GM21515 (cell line): Measurements from ENCODE around the gene DSTN.
A peak's percentile ranks its signal among the peaks of the same experiment; 100 is the strongest.

Source experiments
- ATAC-seq: cut with Tn5 transposase; IDR thresholded peaks from one replicate; pipeline ENCODE4 v1.9.1; 2021; ENCODE audit not compliant: unreplicated experiment

The DSTN gene

DNA sequence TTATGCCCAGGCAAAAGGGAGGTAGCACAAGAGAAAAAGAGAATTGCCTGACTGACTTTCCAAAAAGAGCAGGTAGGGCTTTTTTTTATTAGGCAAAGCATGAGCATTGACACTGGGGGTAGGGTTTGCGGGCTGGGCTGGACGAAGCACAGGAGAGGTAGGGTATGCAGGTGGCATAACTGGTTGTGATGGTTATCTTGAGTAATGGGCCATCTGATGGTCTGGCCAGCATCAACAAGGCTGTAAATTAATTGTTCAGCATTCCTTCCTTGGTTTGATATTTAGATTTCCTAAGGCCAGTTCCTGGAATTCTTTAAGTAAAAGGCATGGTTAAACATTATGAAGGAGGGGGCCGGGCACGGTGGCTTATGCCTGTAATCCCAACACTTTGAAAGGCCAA, 24.7 kb upstream of the DSTN start:
- no peak for ATAC-seq

DNA sequence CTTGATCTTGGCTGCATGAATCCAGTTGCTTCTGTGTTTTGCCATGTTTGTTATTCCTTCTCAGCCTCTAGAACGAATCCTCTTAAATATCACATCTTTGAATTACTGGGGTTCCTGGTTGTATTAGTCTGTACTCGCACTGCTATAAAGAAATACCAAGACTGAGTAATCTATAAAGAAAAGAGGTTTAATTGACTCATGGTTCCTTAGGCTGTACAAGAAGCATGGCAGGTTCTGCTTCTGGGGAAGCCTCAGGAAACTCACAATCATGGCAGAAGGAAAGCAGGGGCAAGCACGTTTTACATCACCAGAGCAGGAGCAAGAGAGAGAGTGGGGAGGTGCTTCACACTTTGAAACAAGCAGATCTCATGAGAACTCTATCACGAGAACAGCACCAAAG, 20.7 kb upstream of the DSTN start:
- ATAC-seq = no peak

DNA sequence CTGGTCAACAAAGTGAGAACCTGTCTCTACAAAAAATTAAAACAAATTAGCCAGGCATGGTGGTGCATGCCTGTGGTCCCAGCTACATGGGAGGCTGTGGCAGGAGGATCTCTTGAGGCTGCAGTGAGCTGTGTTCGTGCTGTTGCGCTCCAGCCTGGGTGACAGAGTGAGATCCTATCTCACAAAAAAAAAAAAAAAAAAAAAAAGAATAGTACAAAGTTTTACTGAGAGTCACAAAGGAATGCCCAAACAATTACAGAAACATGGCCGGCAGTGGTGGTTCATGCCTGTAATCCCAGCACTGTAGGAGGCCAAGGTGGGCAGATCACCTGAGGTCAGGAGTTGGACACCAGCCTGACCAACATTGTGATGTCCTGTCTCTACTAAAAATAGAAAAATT, 14.8 kb upstream of the DSTN start:
- ATAC-seq = no peak

DNA sequence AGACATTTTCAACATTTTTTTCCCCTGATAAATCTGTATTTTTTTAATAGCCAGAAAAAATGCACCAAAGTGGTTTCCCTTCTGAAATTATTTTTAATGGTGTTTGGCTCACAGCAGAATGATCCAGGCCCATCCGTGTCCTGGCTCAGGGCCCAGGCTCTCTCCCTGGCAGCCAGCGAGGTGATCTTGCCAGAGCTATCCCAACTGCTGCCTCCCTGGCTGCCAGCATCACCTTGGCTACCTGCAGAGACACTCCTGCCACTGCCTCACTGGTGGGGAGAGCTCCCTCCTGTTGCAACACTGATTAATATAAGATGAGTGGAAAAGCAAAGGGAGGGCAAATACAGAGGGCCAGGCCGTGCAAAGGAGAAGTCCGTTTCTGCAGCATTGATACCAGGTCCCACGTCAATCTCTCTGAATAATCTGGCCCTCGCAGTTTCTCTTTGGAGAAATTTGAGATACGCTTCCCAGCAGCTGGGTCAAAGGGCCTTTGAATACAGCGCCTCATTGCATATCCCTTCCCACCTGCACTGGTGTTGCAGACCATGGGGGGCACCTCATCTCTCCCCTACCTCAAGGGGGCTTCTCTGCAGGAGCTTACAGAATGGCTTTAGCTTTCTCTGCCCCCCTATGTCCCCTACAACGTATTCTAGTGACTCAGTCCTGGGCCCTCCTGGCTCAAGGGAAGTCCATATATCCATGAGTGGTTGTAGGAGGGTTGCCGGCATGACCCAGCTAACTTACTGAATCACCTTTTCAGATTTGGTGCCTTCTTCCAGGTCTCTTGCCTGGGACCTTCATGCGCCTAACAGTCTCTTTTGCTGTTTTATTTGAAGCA, 12.8 kb upstream of the DSTN start:
- ATAC-seq = no peak

DNA sequence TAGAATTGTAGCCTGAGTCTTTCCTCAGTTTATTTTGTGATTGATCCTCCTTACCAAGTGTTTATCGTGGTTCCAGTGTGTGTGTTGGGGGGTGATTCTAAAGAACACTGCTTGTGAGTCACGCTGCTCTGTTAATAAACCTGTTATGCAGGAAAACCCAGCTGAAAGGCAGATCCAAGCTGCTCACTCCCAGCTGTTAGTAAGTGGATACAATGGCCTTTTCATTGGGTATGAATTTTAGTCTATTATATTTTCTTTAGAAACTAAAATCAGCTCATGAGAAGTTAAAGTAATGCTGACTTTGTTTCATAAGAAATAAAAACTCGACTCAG, 12.2 kb upstream of the DSTN start:
- ATAC-seq = no peak

DNA sequence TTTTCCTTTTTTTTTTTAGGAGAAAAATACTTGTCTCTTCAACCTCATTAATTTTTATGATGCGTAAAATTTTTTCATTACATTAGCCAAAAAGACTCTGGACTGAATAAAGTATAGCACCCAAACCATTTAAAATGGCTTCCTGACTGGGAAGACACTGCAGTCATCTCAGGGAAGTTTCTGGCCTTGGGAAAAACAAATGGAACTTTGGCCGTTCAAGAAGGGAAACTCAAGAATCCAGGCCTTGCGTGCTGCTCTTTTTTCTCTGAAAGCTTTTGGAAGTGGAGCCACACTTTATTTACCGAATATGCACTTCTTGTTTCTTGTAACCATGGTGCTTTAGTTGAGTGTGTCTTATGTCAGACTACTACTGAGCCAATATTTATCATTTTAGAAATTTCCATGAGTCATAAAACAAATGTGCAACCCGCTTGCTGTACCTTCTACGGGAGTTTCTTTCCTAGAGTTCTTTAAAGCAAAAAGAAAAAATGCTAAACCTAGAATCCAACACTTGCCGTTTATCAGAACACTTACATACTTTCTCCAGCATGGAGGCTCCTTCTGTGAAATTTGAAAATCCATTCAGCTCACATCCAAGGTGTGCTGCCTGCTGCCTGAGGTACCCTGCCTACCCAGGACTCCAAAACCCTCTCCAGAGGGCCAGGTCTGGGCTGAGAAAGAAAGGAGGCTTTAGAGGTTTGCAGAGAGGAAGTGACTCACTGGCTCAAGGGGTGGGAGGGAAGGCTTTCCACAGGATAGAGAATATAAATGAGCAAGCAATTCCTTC, 11.5 kb upstream of the DSTN start:
- no peak for ATAC-seq

DNA sequence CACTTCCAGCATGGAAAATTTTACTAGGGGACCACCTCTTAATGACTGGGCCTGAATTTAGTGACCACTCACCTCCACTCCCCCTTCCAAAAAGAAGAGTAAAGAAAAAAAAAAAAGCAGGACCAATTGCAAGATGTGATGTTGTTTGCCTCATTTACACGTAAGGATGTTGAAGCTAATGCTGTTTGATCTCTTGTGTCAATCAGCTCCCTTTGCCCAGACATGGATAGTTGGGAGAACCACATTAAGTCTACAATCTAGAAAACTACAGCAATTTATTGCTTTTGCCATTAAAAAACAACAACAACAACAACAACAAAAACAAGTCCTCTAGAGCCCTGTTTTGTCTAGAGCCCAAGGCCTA, 11.0 kb upstream of the DSTN start:
- ATAC-seq = no peak

DNA sequence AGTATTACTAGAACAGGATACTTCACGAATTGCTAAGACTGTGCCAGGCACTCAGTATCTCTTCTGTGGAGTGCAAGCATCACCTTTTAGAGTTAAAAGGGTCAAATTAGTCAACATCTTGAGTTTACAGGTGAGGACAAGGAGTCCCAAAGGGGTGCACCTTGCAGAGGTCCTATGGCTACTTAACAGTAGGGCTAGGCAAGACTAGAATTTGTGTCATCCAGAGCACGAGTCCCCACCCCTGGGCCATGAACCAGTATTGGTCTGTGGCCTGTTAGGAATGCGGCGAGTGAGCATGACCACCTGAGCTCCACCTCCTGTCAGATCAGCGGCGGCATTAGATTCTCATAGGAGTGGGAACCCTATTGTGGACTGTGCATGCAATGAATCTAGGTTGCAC, 10.5 kb upstream of the DSTN start:
- no peak for ATAC-seq

DNA sequence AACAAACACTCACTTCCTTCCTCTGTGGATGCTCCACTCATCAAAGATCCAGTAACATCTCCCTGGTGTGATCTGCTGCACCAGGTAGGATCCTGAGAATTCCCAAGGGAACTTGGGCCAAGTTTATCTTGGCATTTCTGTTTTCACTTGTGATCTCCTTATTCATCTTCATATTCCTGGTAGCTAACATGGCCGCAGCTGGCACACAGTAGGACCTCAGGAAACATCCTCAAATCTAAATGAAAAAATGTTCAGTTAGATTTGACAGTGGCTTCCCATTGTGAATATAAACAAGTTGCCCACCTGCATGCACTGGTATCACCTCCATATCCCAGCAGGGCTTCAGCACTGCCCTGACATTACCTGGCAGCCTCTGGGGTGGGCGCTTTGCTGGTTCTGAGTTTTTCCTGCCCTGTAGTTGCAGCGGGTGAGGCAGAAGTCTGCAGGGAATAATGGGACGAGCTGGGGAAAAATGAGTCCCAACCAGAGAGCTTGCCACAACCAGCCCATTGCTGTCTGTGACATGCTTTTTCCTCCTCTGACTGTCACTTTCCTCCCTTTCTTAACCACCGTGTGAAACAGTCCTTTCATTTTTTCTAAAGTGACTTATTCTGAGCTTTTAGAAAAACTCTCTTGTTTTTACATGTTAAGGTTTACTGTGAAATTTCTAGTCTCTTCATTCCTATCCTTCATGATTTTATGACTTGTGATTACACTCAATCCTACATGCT, 9.4 kb upstream of the DSTN start:
- ATAC-seq = no peak

DNA sequence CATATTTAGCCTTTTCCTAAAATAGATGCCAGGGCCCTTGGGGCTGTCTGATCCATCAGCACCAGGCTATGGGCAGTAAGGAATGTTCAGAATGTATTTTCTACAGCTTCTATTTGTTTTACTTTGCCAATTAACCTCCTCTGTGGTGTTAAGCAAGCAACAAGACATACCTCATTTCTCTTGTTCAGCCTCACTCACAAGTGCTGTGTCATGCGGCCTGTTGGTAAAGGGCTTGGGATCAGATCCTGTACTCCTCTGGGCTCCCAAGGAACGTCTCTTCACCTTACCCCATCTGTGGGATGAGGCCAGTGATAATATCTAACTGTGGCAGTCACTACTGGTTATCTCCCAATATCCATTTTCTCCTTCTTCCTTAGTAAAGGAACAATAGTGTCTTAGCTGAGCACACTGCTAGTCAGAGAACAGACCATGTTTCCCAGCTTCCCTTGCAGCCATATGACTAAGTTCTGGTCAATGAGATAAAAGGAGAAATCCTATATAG, 7.0 kb upstream of the DSTN start:
- no peak for ATAC-seq

DNA sequence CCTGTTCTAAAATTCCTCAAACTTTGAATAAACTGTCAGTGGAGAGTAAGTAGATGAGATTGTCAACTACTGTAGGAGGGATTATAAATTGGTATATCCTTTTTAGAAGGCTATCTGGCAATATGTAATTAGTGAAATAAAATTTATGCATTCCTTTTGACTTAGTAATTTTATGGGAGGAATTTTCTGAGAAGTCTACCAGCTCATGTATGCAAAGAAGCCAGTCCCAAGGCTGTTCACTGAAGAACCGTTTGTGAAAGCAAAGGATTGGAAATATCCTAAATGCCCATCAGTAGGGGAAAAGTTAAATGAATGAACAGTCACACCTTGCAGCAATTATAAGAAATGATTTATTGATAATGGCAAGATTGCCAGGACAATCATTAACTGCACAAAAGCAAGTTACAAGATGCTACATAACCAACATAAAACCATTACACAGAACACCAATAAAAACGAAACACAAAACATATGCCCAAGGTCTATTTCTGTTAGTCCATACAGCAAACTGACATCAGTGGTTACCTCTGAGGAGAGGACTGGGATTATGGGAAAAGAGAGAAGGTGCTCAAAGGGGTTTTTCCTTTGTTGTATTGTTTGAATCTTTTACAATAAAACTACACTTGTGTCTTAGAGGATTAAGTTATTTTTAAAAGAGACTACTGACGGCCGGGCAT, 4.6 kb upstream of the DSTN start:
- no peak for ATAC-seq

DNA sequence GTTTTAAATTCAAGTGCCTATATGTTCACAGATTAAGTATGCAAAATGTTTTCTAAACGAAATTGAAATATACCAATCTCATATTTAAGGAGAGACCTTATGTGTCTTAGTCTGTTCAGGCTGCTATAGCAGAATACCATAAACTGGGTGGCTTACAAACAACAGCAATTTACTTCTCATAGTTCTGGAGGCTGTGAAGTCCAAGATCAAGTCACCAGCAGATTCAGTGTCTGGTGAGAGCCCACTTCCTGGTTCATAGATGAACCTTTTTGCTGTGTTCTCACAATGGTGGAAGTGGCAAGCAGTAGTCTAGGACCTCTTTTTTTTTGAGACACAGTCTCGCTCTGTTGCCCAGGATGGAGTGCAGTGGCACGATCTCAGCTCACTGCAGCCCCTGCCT, 3.5 kb upstream of the DSTN start:
- ATAC-seq = no peak

DNA sequence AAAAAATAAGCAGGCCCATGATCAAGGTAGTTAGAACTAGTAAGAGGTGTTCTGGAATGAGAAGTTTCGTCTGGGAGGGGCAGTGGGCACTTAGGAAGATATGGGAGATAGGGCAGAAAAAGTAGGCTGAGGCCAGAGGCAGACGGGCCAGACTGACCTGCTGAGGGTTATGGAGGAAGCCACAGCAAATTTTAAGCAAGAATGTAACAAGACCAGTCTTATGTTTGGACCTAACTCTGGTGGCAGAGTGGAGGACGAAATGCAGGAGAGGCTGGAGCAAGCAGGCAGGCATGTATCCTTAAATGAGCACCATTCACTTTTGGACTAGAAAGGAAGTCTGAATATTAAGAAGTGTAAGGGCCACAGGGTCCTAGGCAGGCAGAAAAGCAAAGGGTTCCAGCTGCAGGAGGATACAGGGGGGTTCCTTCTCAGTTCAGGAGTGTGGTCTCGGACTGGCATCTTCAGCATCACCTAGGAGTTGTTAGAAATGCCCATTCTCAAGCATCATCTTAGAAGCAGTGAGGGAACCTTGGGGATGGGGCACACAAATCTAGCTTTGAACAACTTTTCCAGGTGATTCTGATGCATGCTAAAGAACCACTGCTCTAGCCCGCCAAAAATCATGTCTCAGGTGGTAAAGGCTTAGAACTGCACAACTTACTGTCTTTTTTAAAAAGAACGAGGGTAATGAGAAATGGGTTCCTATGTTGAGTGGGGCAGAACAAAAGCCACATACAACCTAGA, 1.7 kb upstream of the DSTN start:
- no peak for ATAC-seq

DNA sequence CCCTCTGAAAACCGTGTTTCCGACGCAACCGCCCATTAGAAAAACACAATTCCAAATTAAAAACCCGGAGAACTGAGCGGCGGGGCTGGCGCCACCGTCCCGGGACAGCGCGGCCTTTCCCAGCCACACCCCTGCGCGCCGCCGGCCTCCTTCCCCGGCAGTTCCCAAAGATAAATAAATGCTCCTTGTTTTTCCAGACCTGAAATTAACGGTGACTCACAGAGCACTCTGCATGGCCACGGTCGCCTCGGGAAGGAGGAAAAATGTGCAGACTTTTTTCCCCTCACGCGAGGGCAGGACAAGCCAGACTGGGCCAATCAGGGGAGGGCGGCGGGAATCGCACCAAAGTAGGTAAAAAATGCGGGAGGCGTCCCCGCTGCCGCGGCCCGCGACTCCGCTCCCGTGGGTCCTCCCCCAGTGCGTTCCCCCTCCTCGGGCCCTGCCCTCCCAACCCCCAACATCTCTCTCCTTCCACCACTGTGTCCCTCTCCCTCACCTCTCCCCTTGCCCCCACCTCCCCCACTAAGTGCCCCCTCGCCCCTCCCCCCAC, 828 bp upstream of the DSTN start:
- ATAC-seq = no peak

DNA sequence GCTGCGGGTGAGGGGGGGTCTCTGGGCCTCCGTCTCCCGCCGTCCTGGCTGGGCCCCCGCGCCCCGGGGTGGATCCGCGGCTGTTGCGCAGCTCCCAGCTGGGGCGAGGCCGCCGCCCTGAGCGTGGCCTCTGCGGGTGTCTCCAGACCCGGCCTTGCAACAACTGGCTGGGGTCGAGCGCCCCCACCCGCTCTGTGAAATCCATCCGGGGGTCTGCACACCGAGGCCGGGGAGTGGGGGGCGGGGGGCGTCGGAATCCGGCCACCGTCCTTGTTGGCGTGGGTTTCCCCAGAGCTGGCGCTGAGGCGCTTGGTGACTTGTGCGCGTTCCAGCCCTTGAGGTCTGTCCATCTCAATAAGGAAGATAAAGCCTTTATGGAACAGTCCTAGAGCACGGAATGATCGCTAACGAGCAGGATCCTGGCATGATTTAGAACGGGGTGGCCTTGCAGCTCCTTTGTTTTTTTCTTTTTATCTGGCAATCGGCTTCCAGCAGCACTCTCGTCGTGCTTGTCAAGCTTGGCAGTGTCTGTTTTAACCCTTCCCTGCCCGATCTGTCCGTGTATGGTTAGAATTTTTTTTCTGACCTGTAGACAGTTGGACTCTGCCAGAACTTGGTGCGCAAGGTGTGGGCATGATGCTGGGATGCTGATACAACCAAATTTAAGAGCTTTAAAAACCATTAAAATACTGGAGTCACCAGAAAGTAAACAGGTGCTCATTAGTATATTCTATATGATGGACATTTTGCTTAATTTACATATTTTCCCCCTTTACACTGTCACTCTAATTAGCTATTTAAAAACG, 675 bp downstream of the DSTN start:
- ATAC-seq = peak; percentile 36

DNA sequence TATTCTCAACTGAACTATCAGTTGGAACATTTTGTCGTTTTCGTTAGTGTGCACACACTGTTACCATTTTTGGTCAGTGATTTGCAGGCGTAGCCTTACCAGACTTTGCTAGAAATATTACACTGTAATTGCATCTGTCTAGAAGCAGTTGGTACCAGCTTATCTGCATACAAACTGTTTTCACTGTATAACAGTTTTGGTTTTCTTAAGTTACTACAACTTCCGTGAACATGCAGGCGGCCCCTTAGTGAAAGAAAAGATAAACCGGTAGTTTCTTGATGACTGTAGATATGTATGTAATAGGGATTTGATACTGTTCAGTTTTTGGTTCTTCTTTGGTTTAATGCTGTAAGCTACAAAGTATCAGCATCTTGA, 1.3 kb downstream of the DSTN start:
- ATAC-seq = no peak

DNA sequence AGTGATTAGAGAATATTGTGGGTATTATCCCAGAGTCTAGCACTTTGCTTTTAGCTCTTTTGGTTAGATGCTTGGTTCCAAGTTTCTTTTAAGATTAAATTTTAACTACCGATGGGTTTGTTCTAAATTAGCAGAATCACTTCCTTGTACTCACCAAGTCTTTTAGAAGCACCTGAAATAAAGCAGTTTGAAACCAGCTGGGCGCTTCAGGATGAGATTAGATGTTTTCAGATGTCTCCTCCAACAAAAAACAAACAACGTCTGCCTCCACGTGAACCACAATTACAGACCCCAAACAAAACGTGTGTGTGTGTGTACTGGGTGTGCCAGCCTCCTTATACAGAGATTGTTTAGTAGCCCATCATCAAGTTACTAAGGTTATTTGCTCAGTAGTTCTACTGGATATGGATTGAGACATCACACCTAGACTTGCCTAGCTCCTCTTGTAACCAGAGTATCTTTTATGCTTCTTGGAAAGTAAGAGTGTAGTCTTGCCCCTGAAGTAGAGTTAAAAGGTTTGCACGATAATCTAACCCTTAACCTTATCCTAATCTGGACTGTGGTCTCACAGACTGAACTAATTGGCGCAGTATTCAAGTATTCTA, 2.3 kb downstream of the DSTN start:
- ATAC-seq = no peak

DNA sequence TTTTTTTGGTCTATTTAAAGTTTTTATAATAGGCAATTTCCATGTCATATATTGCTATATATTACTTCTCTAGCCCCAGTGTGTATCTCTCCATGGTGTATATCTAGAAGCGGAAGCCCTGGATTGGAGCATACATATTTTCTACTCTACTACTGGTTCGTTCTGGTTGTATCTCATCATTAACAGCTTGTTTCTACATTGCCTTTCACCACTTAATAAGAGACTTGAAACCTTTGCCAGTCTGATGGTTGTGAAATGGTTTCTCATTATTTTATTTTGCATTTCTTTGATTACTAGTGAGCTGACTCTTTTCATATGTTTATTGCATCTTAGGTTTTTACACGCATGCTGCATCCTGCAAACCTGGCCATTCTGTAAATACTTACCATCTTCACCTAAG, 3.6 kb downstream of the DSTN start:
- no peak for ATAC-seq

DNA sequence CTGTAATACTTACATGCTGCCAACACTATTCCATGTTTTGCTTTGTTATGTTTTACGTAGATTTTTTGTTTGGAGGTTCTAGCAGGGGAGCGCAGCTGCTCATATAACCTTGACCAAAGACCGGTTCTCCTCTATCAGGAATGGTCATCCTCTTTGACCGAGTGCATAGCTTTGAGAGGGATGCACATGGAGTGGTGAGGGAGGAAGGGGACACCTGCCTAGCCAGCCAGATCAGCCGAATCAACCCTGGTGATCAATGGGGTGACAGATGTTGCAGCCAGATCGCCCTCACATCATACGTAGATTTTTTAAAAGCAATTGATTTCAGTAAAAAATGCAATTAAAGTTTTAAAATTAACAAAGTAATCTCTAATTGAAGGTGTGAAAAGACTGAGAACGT, 6.3 kb downstream of the DSTN start:
- no peak for ATAC-seq
